Inflammatory macrophage treated with lipopolysaccharide for 4 hours (primary cell): ENCODE measurements around the gene CD3G.

Experiments
- DNase-seq: peaks from one replicate; pipeline ENCODE4 v3.0.0-alpha.2; 2020

The CD3G gene

DNA sequence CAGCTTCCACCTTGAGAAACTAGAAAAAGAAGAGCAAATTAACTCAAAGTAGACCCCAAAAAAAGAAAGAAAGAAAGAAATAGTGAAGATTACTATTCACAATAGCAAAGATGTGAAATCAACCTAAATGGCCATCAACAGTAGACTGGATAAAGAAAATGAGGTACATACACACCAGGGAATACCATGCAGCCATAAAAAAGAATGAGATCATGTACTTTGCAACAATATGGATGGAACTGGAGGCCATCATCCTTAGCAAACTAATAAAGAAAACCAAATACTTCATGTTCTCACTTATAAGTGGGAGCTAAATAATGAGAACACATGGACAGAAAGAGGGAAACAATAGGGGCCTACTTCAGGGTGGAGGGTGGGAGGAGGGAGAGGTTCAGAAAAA lies 15.4 kb upstream of the CD3G start:
- no peak for DNase-seq

DNA sequence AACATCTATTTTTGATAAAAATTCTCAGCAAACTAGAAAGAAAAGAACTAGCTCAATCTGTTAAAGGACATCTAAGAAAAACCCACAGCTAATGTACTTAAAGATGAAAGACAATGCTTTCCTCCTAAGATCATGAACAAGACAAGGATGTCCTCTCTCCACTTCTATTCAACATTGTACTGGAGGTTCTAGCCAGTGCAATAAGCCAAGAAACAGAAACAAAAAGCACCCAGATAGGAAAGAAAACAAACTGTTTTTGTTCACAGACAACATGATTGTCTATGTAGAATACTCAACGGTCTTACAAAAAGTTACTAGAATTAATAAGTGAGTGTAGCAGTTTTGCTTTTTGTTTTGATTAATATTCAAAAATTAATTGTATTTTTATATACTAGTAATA lies 9.4 kb upstream of the CD3G start:
- no peak for DNase-seq

DNA sequence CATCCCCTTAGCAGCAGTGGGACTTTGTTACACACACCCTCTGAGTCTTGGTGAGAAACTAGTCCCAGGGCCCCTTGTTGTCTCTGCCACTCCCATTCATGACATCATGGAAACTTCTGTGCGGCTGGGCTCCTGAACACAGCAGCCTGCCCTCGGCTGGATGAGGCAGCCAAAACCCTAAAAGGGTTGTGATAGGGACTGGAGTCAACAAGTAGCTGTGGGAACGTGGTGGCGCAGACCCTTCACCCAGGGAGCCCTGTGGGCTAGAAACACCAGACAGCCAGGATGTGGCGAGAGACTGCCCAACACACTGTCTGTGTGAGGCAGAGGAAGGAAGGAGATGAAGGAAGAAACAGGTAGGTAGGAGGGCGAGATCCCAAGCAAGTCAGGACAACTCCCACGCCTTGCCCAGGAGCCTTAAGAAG lies 5.5 kb upstream of the CD3G start:
- DNase-seq = peak; percentile 6

DNA sequence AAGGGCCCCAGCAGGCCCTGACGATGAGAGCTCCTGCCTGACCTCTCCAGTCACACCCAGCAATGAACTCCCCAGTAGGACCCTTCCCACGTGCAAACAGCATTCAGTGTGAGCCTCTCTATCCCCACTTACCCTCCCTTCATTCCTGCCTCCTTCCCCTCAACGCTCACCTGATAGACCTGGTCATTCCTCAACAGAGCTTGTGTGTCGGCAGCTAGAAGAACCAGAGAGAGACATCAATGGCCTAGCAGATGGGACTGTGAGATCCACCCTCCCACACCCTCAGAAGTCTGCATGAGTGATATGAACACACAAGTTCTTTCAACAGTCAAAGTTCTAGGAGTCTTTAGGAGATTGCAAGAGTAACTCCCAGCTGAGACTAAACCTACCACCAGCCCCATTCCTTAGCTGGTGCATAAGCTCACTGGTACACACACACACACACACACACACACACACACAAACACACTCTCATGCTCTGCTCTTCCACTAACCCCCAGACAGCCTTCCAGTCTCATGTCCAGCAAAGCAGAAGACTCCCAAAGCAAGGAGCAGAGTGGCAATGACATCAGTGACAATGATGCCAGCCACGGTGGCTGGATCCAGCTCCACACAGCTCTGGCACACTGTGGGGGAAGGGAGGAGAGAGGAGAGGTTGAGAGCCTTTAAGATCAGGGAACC lies 4.7 kb upstream of the CD3G start:
- no peak for DNase-seq

DNA sequence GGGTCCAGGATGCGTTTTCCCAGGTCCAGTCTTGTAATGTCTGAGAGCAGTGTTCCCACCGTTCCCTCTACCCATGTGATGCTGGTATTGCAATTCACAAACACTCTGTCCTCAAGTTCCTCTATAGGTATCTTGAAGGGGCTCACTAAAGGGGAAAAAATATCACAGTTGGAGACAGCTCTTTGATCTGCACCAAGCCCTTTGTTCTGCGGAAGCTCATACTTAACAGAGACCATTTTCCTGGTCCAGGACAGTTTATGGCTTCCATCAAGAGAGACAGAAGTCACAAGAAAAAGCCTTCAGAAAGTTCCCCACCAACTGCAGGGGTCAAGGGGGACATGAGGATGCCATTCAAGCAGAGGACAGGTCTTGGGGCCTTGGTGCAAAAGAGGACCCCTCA lies 3.7 kb upstream of the CD3G start:
- no peak for DNase-seq

DNA sequence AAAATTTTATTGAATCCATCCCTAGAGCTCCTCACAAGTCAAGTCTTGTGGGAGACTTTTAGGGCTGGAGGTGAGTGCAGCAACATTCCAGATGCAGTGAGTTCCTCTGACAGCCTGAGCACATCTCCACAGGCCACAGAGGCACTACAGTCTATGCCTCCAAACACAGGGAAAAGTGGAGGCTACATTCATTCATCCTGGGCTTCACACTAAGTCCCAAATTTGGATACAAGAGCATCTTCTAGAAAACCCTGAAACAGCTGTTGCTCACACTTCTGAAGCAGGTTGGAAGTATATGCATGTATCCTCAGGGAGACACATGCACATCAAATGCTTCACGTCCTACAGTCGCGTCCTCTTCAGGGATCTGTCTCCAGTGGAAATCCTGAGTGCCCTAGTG lies 2.9 kb upstream of the CD3G start:
- DNase-seq = no peak

DNA sequence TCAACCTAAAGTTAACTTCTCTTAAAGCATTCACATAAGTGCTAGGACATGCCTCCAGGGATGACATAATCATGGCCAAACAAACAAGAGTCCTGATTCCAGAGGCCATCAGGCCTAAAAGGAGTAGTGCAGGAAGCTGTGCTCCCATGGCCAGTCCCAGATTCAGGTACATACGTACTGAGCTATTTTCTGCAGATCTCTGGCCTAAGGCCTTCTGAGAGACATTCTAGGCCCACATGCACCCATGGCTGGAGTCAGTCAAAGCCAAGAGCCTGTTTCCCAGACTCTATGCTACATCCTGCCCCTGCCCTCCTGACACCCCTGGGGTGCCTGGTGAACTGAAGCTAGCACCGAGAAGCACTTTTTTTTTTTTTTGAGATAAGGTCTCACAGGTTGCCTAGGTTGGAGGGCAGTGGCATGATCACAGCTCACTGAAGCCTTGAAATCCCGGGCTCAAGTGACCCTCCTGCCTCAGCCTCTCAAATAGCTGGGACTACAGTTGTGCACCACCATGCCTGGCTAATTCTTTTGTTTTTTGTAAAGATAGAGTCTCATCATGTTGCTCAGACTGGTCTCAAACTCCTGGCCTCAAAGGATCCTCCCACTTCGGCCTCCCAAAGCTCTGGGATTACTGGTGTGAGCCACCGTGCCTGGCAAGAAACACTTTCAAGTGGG lies 2.2 kb upstream of the CD3G start:
- DNase-seq = no peak

DNA sequence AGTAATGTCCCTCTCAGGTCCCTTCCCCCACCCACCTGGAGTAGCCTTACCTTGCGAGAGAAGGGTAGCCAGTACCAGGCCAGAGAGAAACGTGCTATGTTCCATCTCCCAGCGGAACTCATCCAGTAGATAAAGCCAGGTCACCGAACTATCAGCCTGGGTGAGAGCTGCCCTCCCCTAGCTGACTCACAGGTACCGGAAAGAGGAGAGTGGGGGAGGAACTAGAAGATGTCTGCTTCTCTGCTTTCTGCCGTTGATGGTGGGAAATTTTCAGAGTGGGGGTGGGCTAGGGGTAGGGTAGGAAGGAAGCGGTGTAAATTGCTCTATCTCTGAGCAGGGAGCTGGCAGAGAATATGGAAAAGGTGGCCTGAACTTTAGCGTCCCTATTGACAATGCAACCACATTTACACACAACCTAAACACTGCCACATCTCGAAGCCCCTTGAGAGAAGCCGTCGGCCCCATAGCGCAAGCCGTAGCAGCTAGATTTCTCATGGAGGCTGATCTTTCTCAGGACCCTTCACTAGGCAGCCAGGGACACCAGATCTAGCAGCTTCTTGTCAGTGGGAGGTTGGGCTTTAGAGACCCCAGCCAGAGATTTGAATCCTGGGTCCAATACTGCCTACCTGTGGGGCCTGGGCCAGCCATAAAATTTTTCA lies 1.5 kb upstream of the CD3G start, which contains the start of gene CD3D:
TSS of gene CD3D (minus strand) at position 203 of the 659 bp plus-strand sequence. CDS start at position 105, 98 bp downstream.
- DNase-seq = no peak

DNA sequence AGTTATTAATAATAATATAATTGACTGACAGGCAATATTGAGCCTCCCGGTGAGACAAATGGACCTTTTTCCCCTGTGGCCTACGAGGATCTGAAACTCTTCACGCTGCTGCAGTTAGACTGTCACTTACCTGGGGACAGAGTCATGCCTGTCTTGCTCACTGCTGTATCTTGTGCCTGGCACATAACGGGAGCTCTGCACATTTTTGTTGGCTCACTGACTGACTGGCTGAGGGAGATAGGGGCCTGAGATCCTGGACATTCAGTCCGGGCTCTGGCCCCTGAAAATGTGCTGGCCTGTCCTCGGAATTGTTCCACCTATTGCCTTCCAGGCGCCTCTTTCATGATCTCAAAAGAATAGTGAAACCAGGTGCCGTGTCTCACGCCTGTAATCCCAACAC lies 896 bp upstream of the CD3G start:
- no peak for DNase-seq

DNA sequence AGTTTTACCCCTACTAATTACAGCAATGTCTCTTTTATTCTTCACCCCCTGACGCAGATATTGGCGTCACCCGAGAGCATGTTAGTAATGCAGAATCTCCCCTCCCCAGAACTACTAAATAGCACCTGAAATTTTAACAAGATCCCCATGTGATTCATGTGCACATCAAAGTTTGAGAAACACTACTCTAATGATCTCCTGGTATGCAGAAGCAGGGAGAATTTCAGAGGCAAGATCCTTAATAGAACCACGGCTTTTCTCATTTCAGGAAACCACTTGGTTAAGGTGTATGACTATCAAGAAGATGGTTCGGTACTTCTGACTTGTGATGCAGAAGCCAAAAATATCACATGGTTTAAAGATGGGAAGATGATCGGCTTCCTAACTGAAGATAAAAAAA lies 5.3 kb downstream of the CD3G start:
- no peak for DNase-seq

DNA sequence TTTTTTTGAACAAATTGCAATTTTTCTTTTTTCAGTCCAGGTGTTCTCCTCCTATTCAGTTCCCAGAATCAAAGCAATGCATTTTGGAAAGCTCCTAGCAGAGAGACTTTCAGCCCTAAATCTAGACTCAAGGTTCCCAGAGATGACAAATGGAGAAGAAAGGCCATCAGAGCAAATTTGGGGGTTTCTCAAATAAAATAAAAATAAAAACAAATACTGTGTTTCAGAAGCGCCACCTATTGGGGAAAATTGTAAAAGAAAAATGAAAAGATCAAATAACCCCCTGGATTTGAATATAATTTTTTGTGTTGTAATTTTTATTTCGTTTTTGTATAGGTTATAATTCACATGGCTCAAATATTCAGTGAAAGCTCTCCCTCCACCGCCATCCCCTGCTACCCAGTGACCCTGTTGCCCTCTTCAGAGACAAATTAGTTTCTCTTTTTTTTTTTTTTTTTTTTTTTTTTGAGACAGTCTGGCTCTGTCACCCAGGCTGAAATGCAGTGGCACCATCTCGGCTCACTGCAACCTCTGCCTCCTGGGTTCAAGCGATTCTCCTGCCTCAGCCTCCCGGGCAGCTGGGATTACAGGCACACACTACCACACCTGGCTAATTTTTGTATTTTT lies 9.1 kb downstream of the CD3G start:
- DNase-seq = peak; percentile 38

DNA sequence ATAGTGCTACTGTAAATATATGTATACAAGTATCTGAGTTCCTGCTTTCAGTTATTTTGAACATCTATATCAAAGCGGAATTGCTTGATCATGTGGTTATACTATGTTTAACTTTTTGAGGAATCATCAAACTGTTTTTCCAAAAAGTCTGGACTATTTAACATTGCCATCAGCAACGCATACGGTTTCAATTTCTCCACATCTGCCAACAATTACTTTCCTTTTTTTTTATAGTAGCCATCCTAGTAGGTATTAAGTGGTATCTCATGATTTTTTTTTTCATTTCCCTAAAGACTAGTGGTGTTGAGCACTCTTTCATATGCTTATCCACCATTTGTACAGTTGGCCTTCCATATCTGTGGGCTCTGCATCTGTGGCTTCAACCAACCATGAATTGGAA lies 13.9 kb downstream of the CD3G start:
- no peak for DNase-seq

DNA sequence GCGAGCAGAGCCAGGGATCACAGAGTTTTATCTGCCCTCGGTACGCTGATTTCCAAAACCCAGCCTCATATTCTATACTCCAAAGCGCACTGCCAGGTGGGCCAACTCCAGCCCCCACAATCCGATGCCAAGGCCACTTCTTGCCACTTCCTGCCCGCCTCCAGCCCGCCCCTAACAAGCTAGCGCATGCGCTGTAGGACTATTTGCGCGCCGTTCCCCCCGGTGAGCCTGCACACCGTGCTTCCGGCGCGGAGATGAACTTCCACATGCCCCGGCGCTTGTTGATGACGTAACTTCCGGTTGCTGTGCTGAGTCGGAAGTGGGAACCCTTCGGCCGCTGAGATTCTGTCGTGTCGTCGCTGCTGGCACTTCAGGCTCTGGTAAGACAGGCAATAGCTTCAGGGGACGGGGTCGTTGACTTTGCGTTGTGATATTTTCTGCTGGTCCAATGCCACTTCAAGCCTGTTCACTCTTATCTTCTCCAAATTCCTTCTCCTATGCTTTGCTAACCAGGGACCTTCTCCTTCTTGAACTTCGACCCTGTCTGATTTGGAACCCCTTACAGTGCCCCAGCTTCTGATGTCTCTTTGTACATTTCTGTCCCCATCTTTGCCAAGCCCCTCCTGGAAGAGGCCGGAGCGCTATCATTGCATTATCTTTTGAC lies 15.3 kb downstream of the CD3G start, which contains the start of gene UBE4A:
TSS of gene UBE4A (plus strand) at position 306 of the 664 bp plus-strand sequence. CDS start 5,481 bp downstream, outside the sequence.
- DNase-seq = peak; percentile 96

DNA sequence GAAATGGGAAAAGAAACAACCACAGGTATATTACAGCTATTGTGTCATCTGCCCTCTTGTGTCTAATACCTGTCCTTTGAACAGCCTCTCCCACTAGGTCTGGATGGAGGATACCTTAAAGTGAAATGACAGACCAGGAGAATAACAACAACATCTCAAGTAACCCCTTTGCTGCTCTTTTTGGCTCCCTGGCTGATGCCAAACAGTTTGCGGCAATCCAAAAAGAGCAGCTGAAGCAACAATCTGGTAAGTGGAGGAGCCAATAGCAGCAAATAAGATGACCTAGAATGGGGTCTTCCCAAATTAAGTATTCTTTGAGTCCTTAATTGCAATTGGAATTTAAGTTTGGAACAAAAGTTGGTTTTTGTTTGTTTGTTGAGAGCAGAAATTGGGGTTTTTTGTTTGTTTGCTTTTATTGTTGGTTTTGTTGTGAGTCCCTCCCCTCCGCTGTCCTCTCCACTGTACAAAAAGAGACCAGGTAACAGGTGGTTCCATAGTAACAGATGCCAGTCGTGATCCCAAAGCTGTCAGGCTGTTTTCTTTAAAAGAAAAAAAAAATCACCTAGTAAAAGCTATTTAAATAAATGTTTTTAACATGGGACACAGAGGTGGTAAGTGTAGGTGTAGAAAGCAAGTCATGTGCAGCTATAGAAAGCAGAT lies 20.9 kb downstream of the CD3G start:
- no peak for DNase-seq

DNA sequence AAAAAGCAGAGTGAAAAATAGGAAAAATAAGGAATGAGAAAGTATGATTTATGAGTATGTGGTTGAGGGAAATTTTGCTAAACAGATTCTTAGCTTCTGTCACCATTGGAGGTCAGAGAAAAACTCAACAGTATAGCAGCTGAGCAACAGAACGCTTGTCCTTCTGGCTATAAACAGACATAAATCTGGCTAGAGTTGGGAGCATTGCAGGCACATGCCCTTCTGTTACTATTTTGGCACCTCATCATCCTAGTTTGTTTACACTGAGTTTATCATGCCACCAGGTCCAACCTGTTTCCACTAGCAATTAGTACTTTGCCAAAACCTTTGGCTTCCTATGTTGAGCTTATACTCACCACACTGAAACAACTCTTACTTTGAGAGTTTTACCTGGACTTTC lies 22.1 kb downstream of the CD3G start:
- DNase-seq = no peak

DNA sequence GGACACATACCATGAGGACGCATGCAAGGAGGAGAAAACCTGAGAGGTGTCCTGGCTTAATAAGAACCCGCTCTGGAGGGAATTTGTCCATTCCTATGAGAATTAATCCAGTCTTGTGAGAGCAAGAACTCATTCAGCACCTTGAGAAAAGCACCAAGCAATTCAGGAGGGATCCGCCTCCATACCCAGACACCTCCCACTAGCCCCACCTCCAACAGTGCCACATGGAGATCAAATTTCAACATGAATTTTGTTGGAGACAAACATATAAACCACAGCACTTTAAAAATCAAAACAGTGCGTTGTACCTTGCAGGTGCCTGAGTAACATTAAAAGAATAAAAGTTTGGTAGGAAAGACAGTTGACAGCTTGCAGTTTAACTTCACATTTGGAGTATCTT lies 26.6 kb downstream of the CD3G start:
- DNase-seq = no peak

DNA sequence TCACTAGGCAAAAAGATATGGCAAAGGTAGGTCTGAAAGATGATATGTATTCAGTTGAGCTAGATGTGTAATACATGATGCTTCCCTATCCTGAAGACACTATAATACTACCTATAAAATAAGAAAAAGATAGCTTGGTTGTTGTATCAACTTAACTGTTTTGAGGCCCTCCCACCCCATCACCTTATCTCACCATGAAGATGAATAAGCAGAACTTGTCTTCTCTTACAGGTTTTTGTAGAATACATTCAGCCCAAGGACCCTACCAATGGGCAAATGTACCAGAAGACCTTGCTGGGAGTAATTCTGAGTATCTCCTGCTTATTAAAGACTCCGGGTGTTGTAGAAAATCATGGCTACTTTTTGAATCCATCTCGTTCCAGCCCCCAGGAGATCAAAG lies 29.1 kb downstream of the CD3G start:
- DNase-seq = no peak

DNA sequence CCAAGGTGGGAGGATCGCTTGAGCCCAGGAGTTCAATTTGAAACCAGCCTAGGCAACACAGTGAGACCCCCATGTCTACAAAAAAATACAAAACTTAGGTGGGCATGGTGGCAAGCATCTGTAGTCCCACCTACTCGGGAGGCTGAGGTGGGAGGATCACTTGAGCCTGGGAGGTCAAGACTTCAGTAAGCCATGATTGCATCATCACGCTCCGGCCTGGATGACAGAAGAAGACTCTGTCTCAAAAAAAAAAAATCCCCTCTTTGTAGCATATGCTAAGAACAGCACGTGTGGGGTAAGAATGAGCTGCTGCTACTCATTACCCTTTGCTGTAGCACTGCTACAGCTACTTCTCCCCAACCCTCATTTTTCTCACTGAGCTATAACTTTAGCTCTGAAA lies 29.7 kb downstream of the CD3G start:
- DNase-seq = no peak

DNA sequence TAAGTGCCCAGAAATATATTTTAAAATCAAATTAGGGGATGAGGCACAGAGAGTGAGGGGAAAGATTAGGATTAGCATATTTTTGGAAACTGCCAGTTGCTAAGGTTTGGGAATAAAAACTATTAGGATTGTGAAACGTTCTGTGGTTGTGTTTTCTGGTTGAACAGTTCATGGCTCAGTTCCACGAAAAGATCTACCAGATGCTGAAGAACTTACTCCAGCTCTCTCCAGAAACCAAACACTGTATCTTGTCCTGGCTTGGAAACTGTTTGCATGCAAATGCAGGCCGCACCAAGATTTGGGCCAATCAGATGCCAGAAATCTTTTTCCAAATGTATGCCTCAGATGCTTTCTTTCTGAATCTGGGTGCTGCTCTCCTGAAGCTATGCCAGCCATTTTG lies 30.6 kb downstream of the CD3G start:
- DNase-seq = no peak

DNA sequence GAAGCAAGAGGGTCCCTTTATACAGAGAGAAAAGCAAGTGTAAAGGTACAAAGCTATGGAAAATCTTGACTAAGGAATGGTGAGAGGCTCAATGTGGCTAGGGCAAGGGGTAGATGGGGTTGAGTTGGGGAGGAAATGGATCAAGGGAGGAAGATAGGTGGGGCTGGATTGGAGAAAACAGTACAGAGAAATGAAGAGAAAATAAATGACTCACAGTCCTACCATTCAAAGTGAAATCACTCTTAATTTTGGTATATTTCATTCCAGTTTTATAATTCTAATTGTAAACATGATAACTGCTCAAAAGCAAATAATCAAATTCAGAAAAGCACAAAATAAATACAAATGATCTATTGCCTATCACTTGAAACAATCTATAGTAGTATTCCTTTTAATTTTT lies 31.8 kb downstream of the CD3G start:
- DNase-seq = no peak

DNA sequence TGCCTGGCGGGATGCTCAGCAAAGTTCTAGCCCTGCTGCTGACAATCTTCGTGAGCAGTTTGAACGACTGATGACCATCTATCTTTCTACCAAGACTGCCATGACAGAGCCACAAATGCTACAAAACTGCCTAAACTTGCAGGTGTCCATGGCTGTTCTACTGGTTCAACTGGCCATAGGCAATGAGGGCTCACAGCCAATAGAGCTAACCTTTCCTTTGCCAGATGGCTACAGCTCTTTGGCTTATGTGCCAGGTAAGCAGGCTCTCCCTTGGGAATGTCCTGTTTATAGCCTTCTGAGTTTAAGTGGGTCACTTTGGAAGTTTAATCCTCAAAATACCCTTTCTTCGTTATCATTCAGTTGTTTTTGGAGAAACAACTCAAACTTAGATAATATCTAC lies 35.4 kb downstream of the CD3G start:
- DNase-seq = no peak

DNA sequence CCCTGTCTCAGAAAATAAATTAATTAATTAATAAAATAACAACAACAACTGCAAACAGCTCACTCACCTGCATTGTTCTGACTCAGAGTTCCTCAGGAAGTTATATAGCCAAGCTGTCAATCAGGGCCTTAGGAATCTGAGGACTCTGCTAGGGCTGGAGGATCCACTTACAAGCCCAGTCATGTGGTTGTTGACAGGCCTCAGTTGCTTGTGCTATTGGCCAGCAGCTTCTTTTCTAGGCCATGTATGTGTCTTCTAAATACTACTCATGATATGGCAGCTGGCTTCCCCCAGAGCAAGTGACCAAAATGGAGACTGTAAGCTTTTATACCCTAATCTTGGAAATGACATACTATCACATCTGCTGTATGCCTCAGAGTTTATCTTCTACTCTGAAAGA lies 36.4 kb downstream of the CD3G start:
- no peak for DNase-seq

DNA sequence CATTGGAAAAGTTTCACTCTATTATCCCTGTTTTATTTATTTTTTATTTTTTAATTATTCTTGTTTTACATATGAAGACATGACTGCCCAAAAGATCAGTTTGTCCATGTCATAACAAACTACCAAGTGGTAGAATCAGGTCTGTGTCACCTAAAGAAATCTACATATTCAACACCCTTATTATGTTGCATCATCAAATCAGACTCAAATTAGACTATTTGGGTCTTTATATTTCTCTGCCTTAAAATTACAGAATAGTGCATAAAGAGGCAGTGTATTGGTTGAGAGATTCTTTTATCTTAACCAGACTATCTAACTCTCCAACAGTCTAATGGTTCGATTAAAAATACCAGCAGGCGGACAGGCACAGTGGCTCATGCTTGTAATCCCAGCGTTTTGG lies 38.8 kb downstream of the CD3G start:
- DNase-seq = no peak
